GM21723 (cell line): Measurements from ENCODE around the gene CLDN24.
A peak's percentile ranks its signal among the peaks of the same experiment; 100 is the strongest.

Experiments
- ATAC-seq: cut with Tn5 transposase; IDR thresholded peaks from one replicate; pipeline ENCODE4 v1.9.1; 2021; ENCODE audit warnings: mild to moderate bottlenecking, moderate library complexity; ENCODE audit not compliant: unreplicated experiment

Gene CLDN24

DNA sequence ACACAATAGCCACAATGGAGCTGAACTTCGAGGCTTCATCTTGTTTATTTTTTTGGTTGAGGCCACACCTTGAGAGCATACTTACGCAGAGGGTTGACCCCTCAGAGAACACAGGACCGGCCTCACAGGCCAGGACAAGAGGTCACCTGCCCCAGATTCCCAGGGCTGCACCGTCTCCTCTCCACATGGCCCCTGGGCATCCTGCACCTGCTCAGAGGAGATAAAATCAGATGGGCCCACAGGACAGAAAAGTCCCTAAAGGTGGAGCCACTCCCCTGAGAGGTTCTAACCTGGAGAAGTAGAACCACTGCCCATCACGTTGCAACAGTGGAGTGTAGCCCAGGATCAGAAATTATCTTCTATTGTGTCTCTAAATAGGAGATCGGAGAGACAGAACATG is 1.1 kb upstream of the CLDN24 start:
- ATAC-seq = no peak

DNA sequence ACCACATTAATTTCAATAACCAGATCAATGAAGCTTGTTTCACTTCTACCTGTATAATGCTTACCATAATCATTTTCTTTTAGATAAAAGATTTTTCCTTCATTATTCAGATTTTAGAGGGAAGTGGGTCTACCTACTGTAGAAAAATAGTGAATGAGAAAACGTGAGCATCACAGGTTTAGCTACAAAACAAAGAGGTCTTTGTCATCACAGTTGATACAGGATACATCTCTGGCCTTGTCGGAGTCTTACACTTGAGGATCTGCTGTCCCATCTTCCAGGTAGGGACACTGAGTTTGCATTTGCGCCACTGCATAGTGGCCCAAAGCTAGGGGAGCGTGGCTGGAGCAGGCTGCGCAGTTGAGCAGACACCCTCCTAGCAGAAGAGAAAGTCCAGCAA is 710 bp downstream of the CLDN24 start:
- no peak for ATAC-seq

DNA sequence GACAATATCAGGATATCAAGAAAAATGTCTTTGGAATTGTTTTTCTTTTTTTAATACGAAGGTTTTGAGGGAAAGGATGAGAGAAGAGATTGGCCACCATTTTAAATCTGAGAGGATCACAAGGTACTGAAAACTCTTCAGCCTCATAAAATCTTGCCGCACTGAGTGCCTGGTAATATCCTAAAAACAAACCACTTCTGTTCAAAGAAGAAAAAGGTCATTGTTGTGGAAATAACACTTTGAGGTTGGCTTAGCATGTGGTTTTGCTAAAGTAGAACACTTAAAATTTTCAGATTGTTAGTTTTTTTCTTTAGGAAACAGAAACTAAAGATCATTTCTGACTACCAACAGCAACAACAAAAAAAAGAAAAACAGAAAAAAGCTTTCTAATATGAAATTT is 1.1 kb downstream of the CLDN24 start:
- no peak for ATAC-seq

DNA sequence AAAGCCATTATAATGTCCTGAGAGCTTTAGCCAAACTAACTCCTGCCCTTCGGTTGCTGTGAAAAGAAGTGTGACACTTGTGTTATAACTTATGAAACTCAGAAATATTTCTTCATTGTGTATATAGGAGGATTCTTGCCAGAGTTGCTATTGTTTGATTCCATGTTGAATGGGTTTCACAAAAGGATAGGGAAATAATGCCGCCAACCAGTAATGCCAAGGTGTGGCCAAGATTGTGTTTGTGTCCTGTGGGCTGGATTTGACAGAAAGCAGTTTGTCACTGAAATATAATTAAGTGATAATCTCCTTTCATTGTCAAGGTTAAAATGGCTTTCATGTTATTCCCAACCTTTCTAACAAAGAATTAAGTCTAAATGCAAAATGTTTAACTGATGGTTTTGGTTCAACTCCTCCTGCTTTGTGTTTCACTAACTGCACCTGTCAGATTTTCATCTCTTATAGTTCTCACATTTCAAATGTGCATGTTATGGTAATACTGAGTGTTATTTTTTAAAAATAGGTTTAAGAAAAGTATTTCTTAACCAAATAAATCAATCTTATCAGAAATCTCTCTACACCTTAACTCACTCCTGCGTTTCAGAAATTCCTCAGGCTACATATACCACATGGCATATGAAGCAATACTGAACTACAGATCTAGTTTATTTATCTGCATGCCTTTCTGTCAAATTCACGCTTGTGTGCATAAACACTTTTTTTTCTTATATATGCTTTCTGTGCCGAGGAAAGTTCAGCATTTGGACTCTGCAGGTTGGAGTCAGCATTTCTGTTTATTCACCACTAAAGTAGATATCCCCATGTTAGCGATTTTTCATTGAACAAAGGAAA is 1.8 kb downstream of the CLDN24 start, which contains the start of gene CLDN22:
TSS of gene CLDN22 (minus strand) at position 66 of the 849 bp plus-strand sequence. CDS start at position 8, 58 bp downstream.
- no peak for ATAC-seq

DNA sequence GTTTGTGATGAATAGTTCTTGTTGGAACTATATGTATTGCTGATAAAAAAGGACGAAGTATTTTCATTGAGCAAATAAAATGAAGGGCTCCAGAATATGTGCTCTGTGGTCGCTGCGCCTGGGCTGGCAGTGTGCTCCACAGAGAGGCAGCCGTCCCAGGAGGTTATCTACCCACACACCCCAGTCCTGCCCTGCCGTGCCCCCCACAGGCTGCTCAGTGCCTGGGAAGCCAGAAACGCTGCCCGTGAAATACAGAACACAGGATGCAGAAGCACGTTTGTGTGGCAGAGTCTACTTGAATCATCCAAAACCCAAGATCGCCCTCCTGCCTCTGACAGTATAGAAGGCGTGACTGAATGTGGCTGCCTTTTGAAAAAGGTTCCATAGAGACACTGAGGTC is 3.6 kb downstream of the CLDN24 start:
- no peak for ATAC-seq

DNA sequence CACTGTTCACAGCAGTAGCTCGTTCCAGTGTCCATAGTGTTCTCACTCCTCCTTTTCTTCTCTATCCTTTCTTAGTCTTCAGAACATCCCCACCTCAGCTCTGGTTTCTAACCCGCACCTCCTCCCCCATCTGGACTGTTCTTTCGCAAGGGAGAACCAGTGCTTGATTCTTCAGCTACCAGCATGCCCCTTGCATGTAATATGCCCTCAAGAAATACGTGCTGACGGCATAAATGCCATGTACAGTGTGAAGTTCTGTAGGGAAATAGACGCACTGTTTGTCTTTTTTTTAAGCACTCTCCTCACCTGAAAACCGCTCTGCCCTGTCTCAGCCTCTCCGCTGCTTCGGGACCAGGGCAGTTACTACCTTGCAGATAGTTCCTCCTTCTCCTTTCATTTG is 7.4 kb downstream of the CLDN24 start:
- ATAC-seq = no peak

DNA sequence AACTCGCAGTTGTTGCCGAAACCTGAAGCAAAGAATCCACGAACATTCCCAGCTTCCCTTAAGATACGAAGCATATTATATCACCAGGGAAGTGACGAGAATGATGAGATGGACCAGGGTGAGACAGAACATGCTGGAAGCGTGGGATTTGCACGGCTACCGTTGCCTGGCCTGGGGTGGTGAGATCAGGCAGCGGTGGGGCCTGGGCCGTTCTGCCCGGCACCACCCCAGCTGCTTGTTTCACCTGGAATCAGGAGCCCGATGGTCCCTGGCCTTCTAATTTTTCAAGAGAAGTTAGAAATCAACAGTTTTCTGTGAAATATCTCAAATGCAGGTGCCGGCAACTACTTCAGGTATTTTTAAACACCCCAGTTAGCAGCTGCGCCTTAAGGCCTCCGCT is 7.9 kb downstream of the CLDN24 start:
- no peak for ATAC-seq

DNA sequence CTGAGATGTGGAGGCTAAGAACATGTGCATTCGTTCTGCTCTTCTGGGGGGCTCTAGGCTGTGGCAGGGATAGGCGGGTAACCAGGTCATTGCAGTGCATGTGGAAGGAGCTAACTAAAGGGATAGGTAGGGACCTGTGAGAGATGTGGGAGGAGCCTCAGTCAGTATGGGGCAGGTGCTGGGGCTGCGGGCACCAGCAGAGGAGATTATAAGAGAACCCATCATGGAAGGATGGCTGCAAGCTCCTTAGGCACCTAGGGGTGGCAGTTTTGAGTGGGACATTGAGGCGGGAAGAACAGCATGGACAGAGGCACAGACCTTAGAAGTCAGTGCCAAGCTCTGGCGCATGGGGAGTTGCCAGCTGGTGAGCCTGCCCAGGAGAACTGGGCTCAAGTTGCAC is 9.4 kb downstream of the CLDN24 start:
- ATAC-seq = no peak

DNA sequence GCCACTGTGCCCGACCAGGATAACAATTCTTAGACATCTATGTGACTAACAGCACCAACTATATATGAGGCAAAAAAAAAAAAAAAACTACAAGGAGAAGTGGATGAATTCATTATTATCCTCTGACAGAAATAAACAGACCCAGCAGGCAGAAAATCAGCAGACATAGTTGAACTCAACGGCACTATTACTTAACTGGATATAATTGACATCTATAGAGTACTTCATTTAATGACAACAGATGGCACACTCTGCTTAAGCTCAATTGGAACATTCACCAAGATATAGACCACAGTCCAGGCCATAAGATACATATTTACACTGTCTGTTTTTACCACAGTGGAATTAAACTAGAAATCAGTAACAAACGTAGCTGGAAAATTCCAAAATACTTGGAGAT is 15.4 kb downstream of the CLDN24 start:
- no peak for ATAC-seq

DNA sequence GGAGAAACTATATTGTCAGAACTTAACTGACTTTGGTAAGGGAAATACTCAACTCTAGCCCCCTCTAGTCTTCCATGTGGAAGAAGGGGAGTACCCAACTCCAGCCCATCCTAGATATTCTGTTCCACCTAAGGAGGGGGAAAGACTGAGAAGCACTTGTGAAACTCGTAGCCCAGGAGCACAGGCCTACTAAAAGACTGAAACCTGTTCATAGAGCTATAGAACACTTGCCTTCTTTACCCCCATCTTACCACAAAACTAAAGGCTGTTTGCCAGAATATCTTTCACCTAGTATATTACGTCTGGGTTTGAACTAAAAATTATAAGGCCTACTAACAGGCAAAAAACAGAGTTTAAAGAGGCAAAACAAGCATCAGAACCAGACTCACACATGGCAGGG is 17.7 kb downstream of the CLDN24 start:
- no peak for ATAC-seq

DNA sequence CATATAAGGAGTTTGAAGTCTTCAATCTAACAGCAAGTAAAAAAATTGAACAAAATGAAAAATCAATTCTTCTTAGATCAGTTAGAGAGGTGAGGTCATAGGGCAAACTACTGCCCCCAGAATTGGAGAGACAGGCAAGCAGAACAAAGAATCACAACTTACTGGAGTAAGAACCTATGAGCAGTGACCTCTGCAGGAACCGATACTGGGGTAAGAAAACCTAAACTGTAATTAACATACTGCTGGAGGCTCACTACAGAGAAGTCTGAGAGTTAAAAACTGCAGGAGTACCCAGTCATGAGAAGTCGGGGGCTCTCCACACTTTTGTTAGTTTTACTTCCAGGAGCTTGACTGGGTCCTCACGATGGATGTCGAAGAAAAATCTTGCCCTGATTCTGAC is 18.2 kb downstream of the CLDN24 start:
- peak; percentile 54 for ATAC-seq

DNA sequence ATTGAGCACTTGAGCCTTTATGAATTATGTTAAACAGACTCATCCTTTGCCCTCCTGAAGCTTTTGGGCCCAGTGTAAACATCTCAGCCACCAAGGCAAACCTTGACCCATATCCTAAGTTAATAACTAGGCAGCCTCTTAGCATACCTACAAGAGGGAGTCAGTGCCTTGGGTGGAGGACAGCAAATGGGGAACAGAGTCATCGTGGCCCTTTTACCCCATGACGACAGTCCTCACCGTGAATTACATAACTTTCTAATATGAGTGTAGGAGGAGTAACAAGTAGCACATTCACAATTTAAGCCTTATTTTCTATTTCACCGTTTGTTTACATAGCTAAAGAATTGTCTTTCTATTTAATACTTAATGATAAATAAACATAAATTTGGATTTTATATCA is 18.9 kb downstream of the CLDN24 start:
- ATAC-seq = no peak

DNA sequence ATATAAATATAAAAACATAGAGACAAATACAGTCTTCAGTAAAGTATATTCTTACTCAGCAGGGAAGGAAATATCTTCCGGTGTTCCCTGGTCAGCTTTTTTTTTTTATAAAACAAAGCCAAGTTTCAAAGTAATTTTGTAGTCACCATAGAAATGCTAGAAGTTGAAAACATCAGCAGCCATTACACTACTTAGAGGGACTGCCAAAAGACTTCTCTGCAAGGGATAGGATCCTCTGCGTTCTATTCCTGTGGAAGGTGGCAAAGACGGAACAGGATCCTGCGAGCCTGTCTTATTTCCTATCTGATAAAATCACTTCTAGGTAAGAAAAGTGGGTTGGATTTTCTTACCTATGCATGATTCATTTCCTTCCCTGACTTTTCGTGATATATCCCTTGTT is 21.6 kb downstream of the CLDN24 start:
- no peak for ATAC-seq

DNA sequence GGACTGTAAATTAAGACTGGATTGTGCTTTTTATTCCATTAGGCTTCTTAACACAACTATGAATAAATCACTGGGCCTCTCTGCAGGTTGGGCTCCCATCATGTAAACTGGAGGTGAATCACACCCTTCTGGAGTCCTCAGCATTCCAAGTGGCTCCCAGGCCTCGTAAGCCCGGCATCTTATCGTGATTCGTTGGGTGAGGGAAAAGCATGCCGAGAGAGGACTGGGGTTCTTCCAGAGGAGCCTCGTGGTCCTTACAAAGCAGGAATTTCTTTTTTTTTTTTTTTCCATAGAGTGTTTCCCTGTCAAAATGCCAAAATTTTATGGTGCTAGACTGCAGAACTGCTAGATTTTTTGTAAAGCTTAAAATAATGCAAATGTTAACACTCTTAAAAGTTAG is 22.2 kb downstream of the CLDN24 start:
- no peak for ATAC-seq

DNA sequence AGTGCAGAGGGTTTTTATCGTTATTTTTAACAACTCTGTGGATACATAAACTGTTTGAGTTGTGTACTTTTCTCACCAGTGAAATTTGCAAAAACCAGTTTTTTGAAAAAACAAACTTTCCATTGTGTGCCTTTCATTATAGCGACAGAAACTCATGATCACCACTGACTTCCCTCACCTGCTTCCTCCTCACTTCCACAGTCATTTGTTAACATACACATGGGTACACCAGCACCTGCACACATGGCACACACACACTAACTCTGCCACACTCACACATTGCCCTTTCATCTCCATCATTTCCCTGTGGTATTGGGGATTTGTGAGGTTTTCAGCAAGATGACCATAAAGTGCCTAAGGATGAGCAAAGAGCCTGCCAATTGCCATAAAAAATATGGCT is 22.8 kb downstream of the CLDN24 start:
- ATAC-seq = no peak

DNA sequence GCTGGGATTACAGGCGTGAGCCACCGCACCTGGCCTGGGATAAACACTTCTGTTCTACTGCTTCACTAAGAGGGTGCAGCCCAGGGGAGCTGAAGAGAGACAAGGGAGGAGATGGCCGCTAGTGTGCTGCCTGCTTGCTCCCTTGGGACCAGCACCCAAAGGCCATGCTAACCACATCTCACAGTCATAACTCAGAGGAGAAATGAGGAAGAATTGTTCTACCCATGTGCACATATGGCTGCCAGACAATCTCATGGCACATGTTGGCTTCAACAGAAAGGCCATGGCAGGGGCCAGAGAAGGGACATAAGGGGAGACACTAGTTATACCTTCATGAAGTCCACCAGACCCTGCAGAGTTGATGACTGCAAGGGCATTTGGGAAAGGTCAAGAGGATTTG is 24.6 kb downstream of the CLDN24 start:
- ATAC-seq = peak; percentile 52

DNA sequence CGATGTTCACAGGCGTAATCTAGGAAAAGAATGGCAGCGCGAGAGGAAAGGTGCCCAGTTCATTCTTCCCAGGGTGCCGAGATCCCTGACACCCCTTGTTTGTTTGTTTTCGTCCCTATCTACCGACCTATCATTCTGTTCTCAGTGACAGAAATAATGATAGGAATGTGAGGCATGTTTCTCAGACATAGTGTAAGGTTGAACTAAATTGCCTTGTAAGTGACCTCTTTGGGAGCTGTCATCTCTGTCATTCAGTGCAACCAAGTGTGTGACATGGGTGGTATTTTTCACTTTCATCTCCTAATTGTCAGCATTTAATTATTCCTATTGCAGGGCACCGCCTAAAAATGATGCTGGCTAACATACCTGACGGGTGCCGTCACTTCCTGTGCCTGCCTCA is 26.5 kb downstream of the CLDN24 start:
- ATAC-seq = no peak

DNA sequence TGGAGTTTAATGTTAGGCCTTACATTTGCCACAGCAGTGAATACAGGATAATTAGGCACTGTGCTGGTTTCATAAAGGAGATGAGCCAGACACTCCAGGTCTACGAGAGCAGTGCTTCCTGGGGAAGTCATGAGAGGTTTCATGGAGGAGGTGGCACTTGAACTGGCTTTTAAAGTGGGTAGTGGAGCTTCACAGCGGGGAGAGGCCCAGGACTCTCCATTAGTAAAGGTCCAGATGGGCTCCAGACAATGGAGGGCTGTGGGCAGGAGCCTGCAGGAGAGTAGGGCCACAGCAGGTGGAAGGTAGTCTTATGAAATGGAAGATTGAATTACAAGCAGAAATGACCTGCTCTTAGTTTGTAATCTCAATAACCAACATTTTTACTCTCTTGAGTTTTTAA is 31.2 kb downstream of the CLDN24 start:
- ATAC-seq = no peak

DNA sequence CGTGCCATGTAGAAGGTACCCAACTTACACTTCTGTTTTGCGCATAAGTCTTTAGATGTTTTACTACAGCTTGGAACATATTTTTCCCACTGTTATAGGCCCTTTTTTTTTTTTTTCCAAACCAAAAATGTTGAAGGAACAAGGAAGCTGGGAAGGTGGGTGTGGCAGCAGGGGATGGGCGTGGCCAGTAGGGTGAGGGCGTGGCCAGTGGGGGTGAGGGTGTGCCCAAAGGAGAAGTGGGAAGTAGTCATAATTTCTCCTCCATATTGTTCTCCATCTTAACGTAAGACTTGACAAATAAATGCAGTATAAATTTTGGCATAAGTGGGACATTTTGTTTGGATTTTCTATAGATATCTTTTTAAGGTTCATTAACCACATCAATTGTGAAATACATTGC is 32.5 kb downstream of the CLDN24 start:
- no peak for ATAC-seq

DNA sequence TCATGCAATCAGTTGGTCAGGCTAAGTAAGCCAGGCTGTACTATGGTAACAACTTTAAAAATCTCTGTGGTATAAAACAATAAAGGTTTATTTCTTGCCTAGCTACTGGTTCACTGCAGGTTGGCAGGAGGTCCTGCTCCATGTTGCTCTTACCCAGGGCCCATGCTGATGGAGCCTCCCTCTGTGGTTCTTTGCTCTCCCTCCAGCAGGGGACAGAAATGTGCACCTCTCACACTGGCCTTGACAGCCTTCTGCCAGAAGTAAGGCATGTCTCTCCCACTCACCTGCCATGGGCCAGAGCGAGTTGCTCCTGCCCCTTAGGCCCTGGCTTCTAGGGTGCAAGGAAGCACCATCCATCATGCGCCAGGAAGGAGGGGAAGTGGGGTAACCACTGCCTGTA is 33.3 kb downstream of the CLDN24 start:
- ATAC-seq = no peak

DNA sequence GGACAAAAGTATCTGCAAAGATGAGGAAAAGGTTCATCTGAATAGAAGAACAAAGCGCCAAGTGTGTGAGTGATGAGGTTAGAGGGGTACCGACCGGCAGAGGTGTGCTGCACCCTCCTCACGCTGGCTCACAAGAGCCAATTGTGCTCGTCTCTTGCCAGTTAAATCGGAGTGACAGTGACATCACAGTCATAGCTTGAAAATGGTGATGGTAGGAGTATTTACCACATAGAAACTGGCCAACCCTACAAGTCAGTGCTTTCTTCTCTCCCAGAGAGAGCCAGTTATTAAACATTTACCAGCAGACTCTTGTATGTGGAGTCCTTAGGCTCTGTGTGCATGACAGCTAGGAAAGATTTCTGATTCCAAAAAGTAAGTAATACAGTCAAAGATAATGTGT is 34.5 kb downstream of the CLDN24 start:
- ATAC-seq = peak; percentile 56

DNA sequence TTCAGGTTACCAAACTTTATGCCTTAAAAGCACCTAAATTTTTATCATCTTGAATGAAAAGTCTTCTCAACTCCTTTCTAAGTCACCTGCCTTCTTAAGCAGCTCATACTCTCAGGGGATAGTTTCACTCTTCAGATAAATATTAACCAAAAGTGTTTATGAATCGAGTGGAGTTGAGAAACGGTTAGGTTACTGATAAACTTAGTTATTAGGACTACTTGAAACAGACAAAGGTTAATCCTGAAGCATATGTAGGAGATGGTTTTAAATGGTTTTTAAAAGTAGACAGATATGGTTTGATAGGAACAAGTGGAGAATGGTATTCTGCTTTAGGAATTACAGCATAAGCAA is 34.9 kb downstream of the CLDN24 start:
- ATAC-seq = peak; percentile 58
